MM.1S (cell line): ENCODE results near the gene KSR1.
"Not testable (repeated sequence)": the region's sequence is repeated elsewhere in the genome, so short reads cannot be mapped to it uniquely, and the experiment has no call there.

Experiments used
- EZH2phosphoT487 ChIP-seq: fragments of 300-600 bp; sonication (generic); IDR thresholded peaks from 2 replicates; pipeline ENCODE4 v1.6.1; 2018; ENCODE audit warnings: antibody characterized with exemption, low read length
- TF ChIP-seq, protein P1 (sequence below): fragments of 300-600 bp; sonication (generic); IDR thresholded peaks from 2 replicates; pipeline ENCODE4 v1.5.1; 2016; ENCODE audit warnings: antibody characterized with exemption, low read length, mixed read lengths

DNA sequence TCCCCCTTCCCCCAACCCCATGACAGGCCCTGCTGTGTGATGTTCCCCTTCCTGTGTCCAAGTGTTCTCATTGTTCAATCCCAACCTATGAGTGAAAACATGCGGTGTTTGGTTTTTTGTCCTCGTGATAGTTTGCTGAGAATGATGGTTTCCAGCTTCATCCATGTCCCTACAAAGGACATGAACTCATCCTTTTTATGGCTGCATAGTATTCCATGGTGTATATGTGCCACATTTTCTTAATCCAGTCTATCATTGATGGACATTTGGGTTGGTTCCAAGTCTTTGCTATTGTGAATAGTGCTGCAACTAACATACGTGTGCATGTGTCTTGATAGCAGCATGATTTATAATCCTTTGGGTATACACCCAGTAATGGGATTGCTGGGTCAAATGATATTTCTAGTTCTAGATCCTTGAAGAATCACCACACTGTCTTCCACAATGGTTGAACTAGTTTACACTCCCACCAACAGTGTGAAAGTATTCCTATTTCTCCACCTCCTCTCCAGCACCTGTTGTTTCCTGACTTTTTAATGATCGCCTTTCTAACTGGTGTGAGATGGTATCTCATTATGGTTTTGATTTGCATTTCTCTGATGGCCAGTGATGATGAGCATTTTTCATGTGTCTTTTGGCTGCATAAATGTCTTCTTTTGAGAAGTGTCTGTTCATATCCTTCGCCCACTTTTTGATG lies 28.9 kb upstream of the KSR1 start:
- TF ChIP-seq, protein P1, sequence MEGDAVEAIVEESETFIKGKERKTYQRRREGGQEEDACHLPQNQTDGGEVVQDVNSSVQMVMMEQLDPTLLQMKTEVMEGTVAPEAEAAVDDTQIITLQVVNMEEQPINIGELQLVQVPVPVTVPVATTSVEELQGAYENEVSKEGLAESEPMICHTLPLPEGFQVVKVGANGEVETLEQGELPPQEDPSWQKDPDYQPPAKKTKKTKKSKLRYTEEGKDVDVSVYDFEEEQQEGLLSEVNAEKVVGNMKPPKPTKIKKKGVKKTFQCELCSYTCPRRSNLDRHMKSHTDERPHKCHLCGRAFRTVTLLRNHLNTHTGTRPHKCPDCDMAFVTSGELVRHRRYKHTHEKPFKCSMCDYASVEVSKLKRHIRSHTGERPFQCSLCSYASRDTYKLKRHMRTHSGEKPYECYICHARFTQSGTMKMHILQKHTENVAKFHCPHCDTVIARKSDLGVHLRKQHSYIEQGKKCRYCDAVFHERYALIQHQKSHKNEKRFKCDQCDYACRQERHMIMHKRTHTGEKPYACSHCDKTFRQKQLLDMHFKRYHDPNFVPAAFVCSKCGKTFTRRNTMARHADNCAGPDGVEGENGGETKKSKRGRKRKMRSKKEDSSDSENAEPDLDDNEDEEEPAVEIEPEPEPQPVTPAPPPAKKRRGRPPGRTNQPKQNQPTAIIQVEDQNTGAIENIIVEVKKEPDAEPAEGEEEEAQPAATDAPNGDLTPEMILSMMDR, result not testable (repeated sequence)
- TF ChIP-seq EZH2phosphoT487, result not testable (repeated sequence)
